ENCODE measurements around the gene NLRC3. TPM values are rescaled to one million over a fixed set of nuclear protein-coding genes. Genes with fewer than 3 reads are reported as not detected.
"Not testable (repeated sequence)": the region's sequence is repeated elsewhere in the genome, so short reads cannot be mapped to it uniquely, and the experiment has no call there.

The NLRC3 gene, protein sequence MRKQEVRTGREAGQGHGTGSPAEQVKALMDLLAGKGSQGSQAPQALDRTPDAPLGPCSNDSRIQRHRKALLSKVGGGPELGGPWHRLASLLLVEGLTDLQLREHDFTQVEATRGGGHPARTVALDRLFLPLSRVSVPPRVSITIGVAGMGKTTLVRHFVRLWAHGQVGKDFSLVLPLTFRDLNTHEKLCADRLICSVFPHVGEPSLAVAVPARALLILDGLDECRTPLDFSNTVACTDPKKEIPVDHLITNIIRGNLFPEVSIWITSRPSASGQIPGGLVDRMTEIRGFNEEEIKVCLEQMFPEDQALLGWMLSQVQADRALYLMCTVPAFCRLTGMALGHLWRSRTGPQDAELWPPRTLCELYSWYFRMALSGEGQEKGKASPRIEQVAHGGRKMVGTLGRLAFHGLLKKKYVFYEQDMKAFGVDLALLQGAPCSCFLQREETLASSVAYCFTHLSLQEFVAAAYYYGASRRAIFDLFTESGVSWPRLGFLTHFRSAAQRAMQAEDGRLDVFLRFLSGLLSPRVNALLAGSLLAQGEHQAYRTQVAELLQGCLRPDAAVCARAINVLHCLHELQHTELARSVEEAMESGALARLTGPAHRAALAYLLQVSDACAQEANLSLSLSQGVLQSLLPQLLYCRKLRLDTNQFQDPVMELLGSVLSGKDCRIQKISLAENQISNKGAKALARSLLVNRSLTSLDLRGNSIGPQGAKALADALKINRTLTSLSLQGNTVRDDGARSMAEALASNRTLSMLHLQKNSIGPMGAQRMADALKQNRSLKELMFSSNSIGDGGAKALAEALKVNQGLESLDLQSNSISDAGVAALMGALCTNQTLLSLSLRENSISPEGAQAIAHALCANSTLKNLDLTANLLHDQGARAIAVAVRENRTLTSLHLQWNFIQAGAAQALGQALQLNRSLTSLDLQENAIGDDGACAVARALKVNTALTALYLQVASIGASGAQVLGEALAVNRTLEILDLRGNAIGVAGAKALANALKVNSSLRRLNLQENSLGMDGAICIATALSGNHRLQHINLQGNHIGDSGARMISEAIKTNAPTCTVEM
- 0.03 TPM in 1 of 2 replicates, not detected in the other for total RNA-seq (2014; rRNA removed; shearing (Covaris generic); ENCODE audit: low replicate concordance)

- Histone ChIP-seq H3K4me3 (no peak within 1 kb of the TSS), H3K27me3 (0 out of 2 replicates have a peak, but pooled peaks cover 2% of the 10 kb centered on the region), H3K9me3 (no peaks in the 10 kb centered on the region), H3K36me3 (no peaks in the 10 kb centered on the region; the same call in 1 of the 2 replicates)
- no peak for DNase-seq
These were observed at the start of gene NLRC3 for GRCh38 chr16:3577302-3577752. Gene NLRC3 (minus strand): TSS chr16:3577403. CDS start chr16:3565036, 12,367 bp downstream.

DNA sequence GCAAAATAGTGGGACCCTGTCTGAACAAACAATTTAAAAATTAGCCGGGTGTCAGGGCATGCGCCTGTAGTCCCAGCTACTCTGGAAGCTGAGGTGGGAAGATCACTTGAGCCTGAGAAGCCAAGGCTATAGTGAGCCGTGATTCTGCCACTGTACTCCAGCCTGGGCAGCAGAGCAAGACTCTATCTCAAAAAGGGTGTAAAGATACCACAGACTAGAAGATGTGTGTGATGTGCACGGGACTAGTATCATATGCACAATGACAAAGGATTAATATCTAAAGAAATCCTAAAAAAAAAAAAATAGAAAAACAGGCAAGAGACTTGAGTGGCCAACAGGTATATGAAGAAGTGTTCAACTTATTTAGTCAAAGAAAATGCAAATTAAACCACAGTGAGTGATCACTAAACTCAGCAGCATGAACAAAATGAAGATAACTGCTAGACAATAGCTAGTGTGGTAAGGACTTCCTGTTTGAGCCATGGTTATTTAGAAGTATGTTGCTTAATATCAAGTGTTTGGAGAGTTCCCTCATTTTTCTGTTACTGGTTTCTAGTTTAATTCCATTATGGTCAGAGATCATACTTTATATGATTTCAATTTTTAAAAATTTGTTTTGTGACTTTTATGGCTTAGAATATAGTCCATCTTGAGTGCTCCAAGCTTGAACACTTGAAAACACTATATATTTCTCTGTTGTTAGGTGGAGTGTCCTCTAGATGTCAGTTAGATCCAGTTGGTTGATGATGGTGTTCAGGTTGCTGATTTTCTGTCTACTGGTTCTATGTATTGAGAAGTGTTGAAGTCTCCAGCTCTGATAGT lies 48.9 kb upstream of the NLRC3 start:
- Histone ChIP-seq H3K27me3 (no peaks in the 10 kb centered on the region), H3K9me3 (no peaks in the 10 kb centered on the region), H3K36me3 (no peaks in the 10 kb centered on the region), H3K4me3 (no peak overlapping the region)
- no peak for DNase-seq

- no peaks in the 10 kb centered on the region for H3K36me3 ChIP-seq
- no peaks in the 10 kb centered on the region for H3K9me3 ChIP-seq
- no peaks in the 10 kb centered on the region for H3K27me3 ChIP-seq
- DNase-seq, result no peak
- no peak overlapping the region for H3K4me3 ChIP-seq
These were observed 48.1 kb upstream of the NLRC3 start for GRCh38 chr16:3625331-3625730.

- no peak for DNase-seq
These were observed 46.4 kb upstream of the NLRC3 start for GRCh38 chr16:3623642-3624041.

DNA sequence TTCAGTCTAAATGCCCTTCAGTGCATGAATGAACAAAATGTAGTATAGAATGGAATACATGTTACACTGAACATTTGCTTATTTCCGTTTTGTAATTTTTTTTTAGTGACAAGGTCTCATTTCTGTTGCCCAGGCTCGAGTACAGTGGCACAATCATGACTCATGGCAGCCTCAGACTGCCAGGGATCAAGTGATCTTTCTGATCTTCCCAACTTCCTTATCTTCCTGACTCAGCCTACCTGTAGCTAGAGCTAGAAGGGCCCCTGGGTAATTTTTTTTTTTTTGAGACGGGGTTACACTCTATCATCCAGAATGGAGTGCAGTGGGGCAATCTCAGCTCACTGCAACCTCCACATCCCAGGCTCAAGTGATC lies 41.6 kb upstream of the NLRC3 start:
- H3K36me3 ChIP-seq, result peaks cover 19% of the 10 kb centered on the region
- H3K4me3 ChIP-seq, result no peak overlapping the region
- no peak for DNase-seq
- H3K9me3 ChIP-seq, result no peaks in the 10 kb centered on the region
- no peaks in the 10 kb centered on the region for H3K27me3 ChIP-seq

More at GRCh38 chr16:3623642-3624041, 46.4 kb upstream of the NLRC3 start:
- no peak overlapping the region for H3K4me3 ChIP-seq
- H3K36me3 ChIP-seq, result no peaks in the 10 kb centered on the region
- H3K27me3 ChIP-seq, result no peaks in the 10 kb centered on the region
- H3K9me3 ChIP-seq, result no peaks in the 10 kb centered on the region

- peaks cover 28% of the 10 kb centered on the region for H3K36me3 ChIP-seq
- H3K4me3 ChIP-seq, result peak overlapping the region; percentile 95
- H3K9me3 ChIP-seq, result no peaks in the 10 kb centered on the region
- no peak for DNase-seq
- no peaks in the 10 kb centered on the region for H3K27me3 ChIP-seq
These were observed 35.6 kb upstream of the NLRC3 start for GRCh38 chr16:3612510-3613466.

GRCh38 chr16:3611146-3611975 lies 34.2 kb upstream of the NLRC3 start, which contains the start of gene SLX4:
Gene SLX4 (minus strand): TSS chr16:3611606. CDS start chr16:3608964, 2,642 bp downstream.
- Histone ChIP-seq H3K27me3 (no peaks in the 10 kb centered on the region), H3K9me3 (no peaks in the 10 kb centered on the region), H3K36me3 (peaks cover 33% of the 10 kb centered on the region), H3K4me3 (peak within 1 kb of the TSS; percentile 95)
- peak; percentile 91 for DNase-seq

DNA sequence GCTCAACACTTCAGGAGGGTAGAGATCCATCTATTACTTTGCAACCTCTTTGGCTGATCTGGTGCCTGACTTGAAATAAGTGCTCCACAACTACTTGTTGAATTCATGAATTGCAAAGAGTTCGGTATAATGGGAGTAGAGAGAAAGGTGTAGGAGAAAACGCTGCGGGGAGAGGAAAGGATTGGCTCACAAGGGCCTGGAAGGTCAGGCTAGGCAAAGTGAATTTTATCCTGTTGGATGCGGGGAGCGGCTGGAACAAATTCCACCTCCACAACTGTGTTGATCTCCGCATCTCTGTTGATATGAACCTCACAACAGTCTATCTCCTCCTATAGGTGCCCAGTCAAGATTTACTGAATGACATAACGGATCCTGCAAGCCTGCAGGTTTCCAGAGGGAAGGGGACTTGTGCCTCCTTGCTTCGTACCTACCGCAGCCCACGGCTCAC lies 33.5 kb upstream of the NLRC3 start:
- Histone ChIP-seq H3K9me3 (no peaks in the 10 kb centered on the region), H3K4me3 (peak overlapping the region; percentile 95), H3K36me3 (peaks cover 32% of the 10 kb centered on the region), H3K27me3 (no peaks in the 10 kb centered on the region)
- DNase-seq, result no peak

DNA sequence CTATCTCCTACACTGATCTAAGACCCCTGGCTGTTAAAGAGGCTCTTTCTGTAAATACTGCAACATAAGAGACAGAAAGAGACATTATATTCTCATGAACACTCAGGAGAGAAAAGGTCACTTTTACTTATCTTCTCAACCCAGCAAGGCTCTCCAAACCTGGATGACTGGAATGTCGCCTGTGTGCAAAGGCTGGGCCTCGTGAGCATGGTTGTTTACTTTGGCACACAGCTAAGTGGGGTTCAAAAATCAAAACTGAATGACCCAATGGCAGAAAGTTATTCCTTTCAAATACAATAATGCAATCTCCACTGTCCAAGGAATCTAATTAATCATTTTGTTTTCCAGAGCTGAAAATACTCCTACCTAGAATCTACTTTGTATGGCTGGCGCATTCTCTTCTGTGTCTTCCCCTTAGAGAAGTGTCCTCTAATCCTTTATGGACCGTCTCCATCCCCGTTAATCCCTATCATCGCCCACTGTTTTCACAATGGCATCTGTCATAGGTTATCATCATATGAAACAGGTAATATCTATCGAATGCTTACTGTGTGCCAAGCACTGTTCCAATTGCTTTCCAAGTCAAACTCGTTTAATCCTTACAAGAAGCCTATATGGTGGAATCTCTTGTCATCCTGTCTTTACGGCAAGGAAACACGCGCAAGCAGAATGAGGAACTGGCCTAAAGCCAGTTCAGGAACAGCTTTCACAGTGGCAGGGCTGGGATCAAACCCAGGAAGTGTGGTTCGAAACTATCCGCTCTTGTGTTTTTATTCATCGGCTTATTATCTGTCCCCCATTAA lies 32.9 kb upstream of the NLRC3 start:
- peak overlapping the region; percentile 95 for H3K4me3 ChIP-seq
- H3K27me3 ChIP-seq, result no peaks in the 10 kb centered on the region
- no peak for DNase-seq
- H3K36me3 ChIP-seq, result peaks cover 26% of the 10 kb centered on the region
- no peaks in the 10 kb centered on the region for H3K9me3 ChIP-seq

- not testable (repeated sequence) for H3K9me3 ChIP-seq, H3K27me3 ChIP-seq, DNase-seq, H3K4me3 ChIP-seq
- peaks cover 21% of the 10 kb centered on the region for H3K36me3 ChIP-seq
These were observed 31.8 kb upstream of the NLRC3 start for GRCh38 chr16:3608976-3609375.

GRCh38 chr16:3608069-3608468 lies 30.9 kb upstream of the NLRC3 start:
- no peak overlapping the region for H3K4me3 ChIP-seq
- DNase-seq, result no peak
- H3K9me3 ChIP-seq, result no peaks in the 10 kb centered on the region
- H3K27me3 ChIP-seq, result no peaks in the 10 kb centered on the region
- H3K36me3 ChIP-seq, result peaks cover 22% of the 10 kb centered on the region

DNA sequence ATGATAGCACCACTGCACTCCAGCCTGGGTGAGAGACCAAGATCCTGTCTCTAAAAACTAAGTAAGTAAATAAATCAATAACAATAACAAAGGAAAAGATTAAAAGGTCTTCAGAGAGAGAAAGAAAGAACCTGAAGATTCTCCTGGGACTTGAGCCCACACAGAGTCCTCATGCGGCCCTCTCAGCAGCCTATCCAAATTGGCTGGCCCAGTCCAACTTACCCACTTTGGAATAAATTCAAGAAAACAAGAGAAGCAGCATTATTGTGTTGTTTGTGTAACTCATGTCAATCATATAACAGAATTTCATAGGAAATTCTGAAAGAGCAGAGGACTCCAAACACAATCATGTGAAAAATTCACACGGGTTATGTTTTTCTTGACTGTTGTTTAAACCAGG lies 30.4 kb upstream of the NLRC3 start:
- no peak for DNase-seq
- H3K36me3 ChIP-seq, result peaks cover 22% of the 10 kb centered on the region
- H3K4me3 ChIP-seq, result no peak overlapping the region
- no peaks in the 10 kb centered on the region for H3K9me3 ChIP-seq
- H3K27me3 ChIP-seq, result no peaks in the 10 kb centered on the region

GRCh38 chr16:3607161-3607560 lies 30.0 kb upstream of the NLRC3 start:
- Histone ChIP-seq H3K27me3 (no peaks in the 10 kb centered on the region), H3K36me3 (peaks cover 23% of the 10 kb centered on the region), H3K4me3 (no peak overlapping the region), H3K9me3 (no peaks in the 10 kb centered on the region)
- no peak for DNase-seq

- Histone ChIP-seq H3K27me3 (no peaks in the 10 kb centered on the region), H3K9me3 (no peaks in the 10 kb centered on the region), H3K4me3 (no peak overlapping the region), H3K36me3 (peaks cover 30% of the 10 kb centered on the region)
- no peak for DNase-seq
These were observed 29.2 kb upstream of the NLRC3 start for GRCh38 chr16:3606441-3606840.
